Activated T-helper 1 cell treated with anti-CD3 and anti-CD28 coated beads, Interleukin-12 subunit alpha, Interleukin-12 subunit beta, Interleukin-2, Interleukin-4 antibody, amounts not matched to agents 30 ng/mL and 10 ng/mL and 1 ng/mL, durations not matched to agents 14 hours and 24 hours and 36 hours (primary cell): ENCODE results near the gene KLHDC7A. TPM values are rescaled to one million over a fixed set of nuclear protein-coding genes. Genes with fewer than 3 reads are reported as not detected.

Experiments used
- DNase-seq: peaks from one replicate; pipeline ENCODE4 v3.0.0; 2021; ENCODE audit warnings: low spot score
- H3K27ac Mint-ChIP-seq: one replicate; pipeline ENCODE4 v1.8.0; 2021; ENCODE audit warnings: mild to moderate bottlenecking, mixed read lengths
- H3K27me3 Mint-ChIP-seq: one replicate; pipeline ENCODE4 v1.8.0; 2022; ENCODE audit warnings: mild to moderate bottlenecking, moderate library complexity, mixed read lengths; ENCODE audit not compliant: insufficient read depth
- H3K36me3 Mint-ChIP-seq: one replicate; pipeline ENCODE4 v1.8.0; 2021; ENCODE audit warnings: low read depth, mixed read lengths
- H3K4me1 Mint-ChIP-seq: one replicate; pipeline ENCODE4 v1.8.0; 2021; ENCODE audit warnings: low read depth, mixed read lengths
- H3K4me3 Mint-ChIP-seq: one replicate; pipeline ENCODE4 v1.8.0; 2021; ENCODE audit warnings: mild to moderate bottlenecking, moderate library complexity, mixed read lengths
- H3K9me3 Mint-ChIP-seq: one replicate; pipeline ENCODE4 v1.8.0; 2021; ENCODE audit warnings: mixed read lengths
- intact Hi-C: fragments of 100-400 bp; cut with micrococcal nuclease; formaldehyde crosslinking; loops from one replicate; pipeline ENCODE4 v1.15.1; 2024
- total RNA-seq: library from RNA; stranded (reverse); gene quantifications from 2 replicates; pipeline ENCODE4 v1.2.3, GENCODE V29; 2022

Gene KLHDC7A
- total RNA-seq, 1 donor from 2014 or later, result not detected

- Mint-ChIP-seq H3K4me3 (no peak overlapping the region), H3K9me3 (no peaks in the 10 kb centered on the region), H3K27ac (no peak overlapping the region), H3K36me3 (no peaks in the 10 kb centered on the region), H3K27me3 (no peaks in the 10 kb centered on the region), H3K4me1 (no peaks in the 10 kb centered on the region)
- intact Hi-C loops, result no loop called here
- DNase-seq, result no peak
Measured at GRCh38 chr1:18496497-18497235, 15.9 kb downstream of the KLHDC7A start.

GRCh38 chr1:18501833-18502232 lies 21.1 kb downstream of the KLHDC7A start:
- Mint-ChIP-seq H3K4me3 (no peak overlapping the region), H3K4me1 (no peaks in the 10 kb centered on the region), H3K36me3 (no peaks in the 10 kb centered on the region), H3K27ac (no peak overlapping the region), H3K9me3 (no peaks in the 10 kb centered on the region), H3K27me3 (no peaks in the 10 kb centered on the region)
- no peak for DNase-seq
- intact Hi-C loops, result no loop called here

- Mint-ChIP-seq H3K27ac (no peak overlapping the region), H3K4me1 (no peaks in the 10 kb centered on the region), H3K36me3 (no peaks in the 10 kb centered on the region), H3K27me3 (no peaks in the 10 kb centered on the region), H3K4me3 (no peak overlapping the region), H3K9me3 (no peaks in the 10 kb centered on the region)
- no peak for DNase-seq
- intact Hi-C loops, result no loop called here
Measured at GRCh38 chr1:18504609-18505008, 23.9 kb downstream of the KLHDC7A start.

- Mint-ChIP-seq H3K27me3 (no peaks in the 10 kb centered on the region), H3K4me3 (no peak overlapping the region), H3K4me1 (no peaks in the 10 kb centered on the region), H3K9me3 (no peaks in the 10 kb centered on the region), H3K36me3 (no peaks in the 10 kb centered on the region), H3K27ac (no peak overlapping the region)
- intact Hi-C loops, result no loop called here
- DNase-seq, result no peak
Measured at GRCh38 chr1:18505666-18506065, 24.9 kb downstream of the KLHDC7A start.

- H3K4me1 Mint-ChIP-seq, result no peaks in the 10 kb centered on the region
- no peak overlapping the region for H3K27ac Mint-ChIP-seq
- intact Hi-C loops, result no loop called here
- H3K9me3 Mint-ChIP-seq, result no peaks in the 10 kb centered on the region
- no peaks in the 10 kb centered on the region for H3K27me3 Mint-ChIP-seq
- DNase-seq, result no peak
- no peak overlapping the region for H3K4me3 Mint-ChIP-seq
- no peaks in the 10 kb centered on the region for H3K36me3 Mint-ChIP-seq
Measured at GRCh38 chr1:18508084-18508483, 27.4 kb downstream of the KLHDC7A start.

GRCh38 chr1:18511149-18511873 lies 30.6 kb downstream of the KLHDC7A start:
- Mint-ChIP-seq H3K36me3 (peaks cover 4% of the 10 kb centered on the region), H3K4me3 (no peak overlapping the region), H3K27ac (no peak overlapping the region), H3K27me3 (no peaks in the 10 kb centered on the region), H3K4me1 (no peaks in the 10 kb centered on the region), H3K9me3 (peaks cover 13% of the 10 kb centered on the region)
- intact Hi-C loops, result no loop called here
- no peak for DNase-seq

GRCh38 chr1:18511874-18512150 lies 31.1 kb downstream of the KLHDC7A start:
- Mint-ChIP-seq H3K27ac (no peak overlapping the region), H3K36me3 (peaks cover 4% of the 10 kb centered on the region), H3K4me1 (no peaks in the 10 kb centered on the region), H3K27me3 (no peaks in the 10 kb centered on the region), H3K9me3 (peaks cover 13% of the 10 kb centered on the region), H3K4me3 (no peak overlapping the region)
- intact Hi-C loops, result no loop called here
- DNase-seq, result no peak

- Mint-ChIP-seq H3K36me3 (peaks cover 4% of the 10 kb centered on the region), H3K4me3 (no peak overlapping the region), H3K27me3 (no peaks in the 10 kb centered on the region), H3K4me1 (no peaks in the 10 kb centered on the region), H3K9me3 (peaks cover 18% of the 10 kb centered on the region), H3K27ac (no peak overlapping the region)
- intact Hi-C loops, result no loop called here
- no peak for DNase-seq
Measured at GRCh38 chr1:18512883-18513282, 32.2 kb downstream of the KLHDC7A start.

- Mint-ChIP-seq H3K27me3 (no peaks in the 10 kb centered on the region), H3K36me3 (peaks cover 4% of the 10 kb centered on the region), H3K9me3 (peaks cover 18% of the 10 kb centered on the region), H3K4me1 (no peaks in the 10 kb centered on the region), H3K27ac (no peak overlapping the region), H3K4me3 (no peak overlapping the region)
- intact Hi-C loops, result no loop called here
- DNase-seq, result no peak
Measured at GRCh38 chr1:18513995-18514394, 33.3 kb downstream of the KLHDC7A start.

- intact Hi-C loops, result no loop called here
- Mint-ChIP-seq H3K36me3 (peaks cover 4% of the 10 kb centered on the region), H3K27ac (no peak overlapping the region), H3K4me3 (no peak overlapping the region), H3K27me3 (no peaks in the 10 kb centered on the region), H3K9me3 (peaks cover 18% of the 10 kb centered on the region), H3K4me1 (no peaks in the 10 kb centered on the region)
- no peak for DNase-seq
Measured at GRCh38 chr1:18515120-18515667, 34.5 kb downstream of the KLHDC7A start.

GRCh38 chr1:18516473-18516872 lies 35.7 kb downstream of the KLHDC7A start:
- peaks cover 18% of the 10 kb centered on the region for H3K9me3 Mint-ChIP-seq
- H3K27me3 Mint-ChIP-seq, result no peaks in the 10 kb centered on the region
- peaks cover 4% of the 10 kb centered on the region for H3K36me3 Mint-ChIP-seq
- intact Hi-C loops, result no loop called here
- H3K4me3 Mint-ChIP-seq, result no peak overlapping the region
- no peak overlapping the region for H3K27ac Mint-ChIP-seq
- DNase-seq, result no peak
- H3K4me1 Mint-ChIP-seq, result no peaks in the 10 kb centered on the region

- intact Hi-C loops, result no loop called here
- no peak overlapping the region for H3K27ac Mint-ChIP-seq
- H3K4me3 Mint-ChIP-seq, result no peak overlapping the region
- no peaks in the 10 kb centered on the region for H3K4me1 Mint-ChIP-seq
- H3K36me3 Mint-ChIP-seq, result no peaks in the 10 kb centered on the region
- no peak for DNase-seq
- H3K27me3 Mint-ChIP-seq, result peaks cover 8% of the 10 kb centered on the region
- no peaks in the 10 kb centered on the region for H3K9me3 Mint-ChIP-seq
Measured at GRCh38 chr1:18526436-18527275, 45.9 kb downstream of the KLHDC7A start.

GRCh38 chr1:18527514-18527913 lies 46.8 kb downstream of the KLHDC7A start:
- intact Hi-C loops, result no loop called here
- peaks cover 8% of the 10 kb centered on the region for H3K27me3 Mint-ChIP-seq
- H3K36me3 Mint-ChIP-seq, result no peaks in the 10 kb centered on the region
- H3K4me3 Mint-ChIP-seq, result no peak overlapping the region
- H3K4me1 Mint-ChIP-seq, result no peaks in the 10 kb centered on the region
- DNase-seq, result no peak
- H3K9me3 Mint-ChIP-seq, result no peaks in the 10 kb centered on the region
- H3K27ac Mint-ChIP-seq, result no peak overlapping the region
